TTC549 (cell line): ENCODE results near the gene SGCD.

Experiments
- FAIRE-seq: peaks from 2 replicates; lab custom pipeline; 2012; peaks lifted over from hg19 to GRCh38; lab: Jason Lieb, UNC

The SGCD gene

GRCh38 chr5:156460471-156460870 is 133.5 kb downstream of the SGCD start:
- no peak for FAIRE-seq

GRCh38 chr5:156466871-156467270 is 139.9 kb downstream of the SGCD start:
- no peak for FAIRE-seq

- FAIRE-seq: no peak
Observed at GRCh38 chr5:156469636-156470035, 142.7 kb downstream of the SGCD start.

- no peak for FAIRE-seq
Observed at GRCh38 chr5:156471893-156472292, 144.9 kb downstream of the SGCD start.

GRCh38 chr5:156473269-156473908 is 146.4 kb downstream of the SGCD start:
- FAIRE-seq: no peak

- no peak for FAIRE-seq
Observed at GRCh38 chr5:156474251-156474650, 147.3 kb downstream of the SGCD start.

DNA sequence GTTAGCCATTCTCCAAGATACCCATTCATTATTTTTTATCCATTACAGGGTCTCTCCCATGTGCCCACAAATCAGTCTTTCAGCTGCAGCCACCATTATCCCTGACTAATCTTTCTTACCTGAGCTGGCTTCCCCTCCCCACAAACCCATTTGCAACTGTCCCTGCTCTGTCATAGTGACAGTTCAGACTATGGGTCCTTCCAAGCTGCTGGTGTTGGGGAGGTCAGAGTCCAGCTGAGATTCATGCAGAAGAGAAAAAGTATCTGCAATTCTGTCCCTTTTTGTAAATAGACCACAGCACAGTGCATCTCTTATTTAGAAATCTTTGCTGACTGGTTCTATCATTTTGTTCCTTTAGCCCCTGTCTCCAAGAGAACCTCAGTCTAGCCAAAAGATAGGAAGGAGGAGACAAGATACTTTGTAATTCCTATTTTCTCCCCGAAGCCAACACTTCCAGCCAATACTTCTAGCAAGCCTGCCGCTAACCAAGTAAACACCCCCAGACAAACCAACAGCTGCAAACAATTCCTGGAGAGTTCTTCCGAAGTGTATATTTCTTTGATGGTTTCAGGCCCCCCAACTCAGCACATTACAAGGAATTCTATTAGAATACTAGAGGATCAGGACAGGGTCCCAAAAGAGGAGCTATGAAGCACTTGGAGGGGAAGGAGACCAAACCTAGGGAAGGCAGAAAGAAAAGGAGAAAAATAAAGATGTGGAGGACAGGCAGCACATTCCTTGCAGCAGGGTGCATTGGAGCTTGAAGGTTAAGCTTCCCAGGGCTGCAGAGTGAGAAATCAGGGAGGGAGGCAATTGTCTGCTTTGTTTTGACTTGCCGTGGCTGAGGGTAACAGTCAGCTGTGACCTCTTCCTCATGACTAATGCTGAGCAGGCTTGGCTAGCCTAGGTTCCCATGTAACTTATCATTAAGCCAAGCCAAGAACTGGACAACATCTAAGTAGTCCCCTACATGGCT is 148.5 kb downstream of the SGCD start:
- no peak for FAIRE-seq

DNA sequence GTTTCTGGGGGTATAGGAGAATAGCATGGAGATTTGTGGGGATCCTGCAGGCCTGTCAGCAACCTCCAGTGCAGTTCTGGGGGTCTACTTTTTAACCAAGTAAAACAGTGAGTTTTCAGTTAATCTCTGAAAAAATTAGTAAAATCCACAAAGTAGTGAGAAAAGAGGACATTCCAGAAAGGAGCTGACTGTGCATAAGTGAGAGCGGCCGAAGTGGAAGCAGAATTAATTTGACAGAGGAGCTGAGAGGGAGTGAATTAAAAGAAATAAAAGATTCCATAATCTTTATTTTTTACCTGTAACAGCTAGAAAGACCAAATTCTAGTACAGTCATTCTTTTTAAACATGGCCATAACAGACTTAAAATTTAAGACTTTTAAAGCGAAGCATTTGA is 149.2 kb downstream of the SGCD start:
- no peak for FAIRE-seq

- FAIRE-seq: no peak
Observed at GRCh38 chr5:156476678-156477077, 149.7 kb downstream of the SGCD start.

- no peak for FAIRE-seq
Observed at GRCh38 chr5:156477196-156477595, 150.2 kb downstream of the SGCD start.

DNA sequence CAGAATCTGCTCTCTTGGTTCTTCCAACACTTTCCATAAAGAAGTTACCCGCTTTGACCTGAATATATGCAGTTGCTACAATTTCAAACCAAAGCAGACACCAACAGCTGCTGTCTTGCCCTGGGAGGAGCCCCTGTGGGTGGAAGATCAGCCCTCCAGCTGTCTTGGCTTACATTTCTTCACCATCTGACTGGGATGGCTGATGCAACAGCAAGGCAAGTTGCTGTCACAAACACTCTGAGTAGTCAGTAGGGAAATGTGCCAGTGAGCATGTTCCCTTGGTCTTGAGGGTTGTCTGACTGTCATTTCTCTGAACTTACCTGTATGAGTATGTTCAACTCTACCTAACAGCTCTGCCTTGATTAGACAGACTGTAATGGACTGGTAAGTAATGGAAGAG is 152.9 kb downstream of the SGCD start:
- no peak for FAIRE-seq

- FAIRE-seq: no peak
Observed at GRCh38 chr5:156481741-156482140, 154.8 kb downstream of the SGCD start.

DNA sequence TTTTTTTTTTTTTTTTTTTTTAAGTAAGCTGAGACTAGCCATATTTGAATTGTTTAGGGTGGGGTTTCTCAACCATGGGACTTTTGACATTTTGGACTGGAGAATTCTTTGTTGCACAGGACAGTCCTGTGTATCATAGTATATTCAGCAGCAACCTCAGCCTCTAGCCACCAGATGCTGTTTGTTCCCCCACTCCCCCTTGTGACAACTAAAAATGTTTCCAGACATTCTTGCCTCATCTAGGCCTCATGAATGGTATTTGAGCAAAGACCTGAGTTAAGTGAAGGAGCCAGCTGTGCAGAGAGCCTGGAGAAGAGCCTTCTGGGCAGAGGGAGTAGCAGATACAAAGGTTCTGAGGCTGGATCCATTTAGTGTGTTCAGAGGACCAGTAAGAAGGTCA is 155.9 kb downstream of the SGCD start:
- FAIRE-seq: no peak

- no peak for FAIRE-seq
Observed at GRCh38 chr5:156486394-156487238, 159.7 kb downstream of the SGCD start.

GRCh38 chr5:156491766-156492165 is 164.8 kb downstream of the SGCD start:
- FAIRE-seq: no peak

GRCh38 chr5:156496291-156496690 is 169.3 kb downstream of the SGCD start:
- no peak for FAIRE-seq

GRCh38 chr5:156497804-156498208 is 170.8 kb downstream of the SGCD start:
- FAIRE-seq: no peak

DNA sequence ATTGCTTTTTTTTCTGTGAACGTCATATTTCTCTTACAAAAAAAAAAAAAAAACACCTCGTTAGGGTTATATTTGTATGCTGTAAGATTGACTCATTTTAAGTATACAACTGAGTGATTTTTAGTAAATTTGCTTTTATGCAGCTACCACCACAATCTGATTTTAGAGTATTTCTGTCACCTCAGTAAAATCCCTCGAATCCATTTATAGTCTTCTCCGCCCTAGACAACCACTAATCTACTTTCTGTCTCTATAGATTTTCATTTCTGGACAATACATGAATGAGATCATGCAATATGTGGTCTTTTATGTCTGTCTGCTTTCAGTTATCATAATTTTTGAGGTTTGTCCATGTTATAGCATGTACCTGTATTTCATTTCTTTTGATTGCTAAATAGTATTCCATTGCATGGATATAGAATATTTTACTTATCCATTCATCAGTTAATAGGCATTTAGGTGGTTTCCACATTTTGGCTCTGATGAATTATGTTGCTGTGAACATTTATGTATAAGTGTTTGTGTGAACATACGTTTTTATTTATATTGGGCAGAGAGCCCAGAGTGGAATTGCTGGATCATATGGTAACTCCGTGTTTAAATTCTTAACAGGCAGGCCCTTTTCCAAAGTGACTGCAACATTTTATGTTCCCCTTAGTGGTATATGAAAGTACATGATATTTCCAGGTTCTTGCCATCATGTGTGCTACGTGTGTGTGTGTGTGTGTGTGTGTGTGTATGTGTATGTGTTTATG is 171.4 kb downstream of the SGCD start:
- FAIRE-seq: no peak

DNA sequence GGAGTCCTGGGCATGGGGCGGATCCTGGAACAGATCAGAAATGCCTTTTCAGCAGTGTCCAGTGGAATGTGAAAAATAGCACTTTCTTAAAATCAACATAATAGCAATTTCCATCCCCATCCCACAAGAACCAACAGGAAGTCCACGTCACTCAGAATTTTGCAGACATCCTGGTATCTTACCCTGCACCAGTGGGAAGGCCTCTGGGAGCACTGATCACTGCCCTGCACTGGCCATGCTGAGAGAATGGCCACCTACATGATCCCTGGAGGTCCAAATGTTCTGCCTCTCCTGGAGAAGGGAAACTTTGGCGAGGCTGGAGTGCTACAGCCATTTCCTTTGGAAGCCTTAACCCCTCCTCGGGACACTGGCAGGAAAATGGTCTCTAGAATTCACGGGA is 173.8 kb downstream of the SGCD start:
- FAIRE-seq: no peak

DNA sequence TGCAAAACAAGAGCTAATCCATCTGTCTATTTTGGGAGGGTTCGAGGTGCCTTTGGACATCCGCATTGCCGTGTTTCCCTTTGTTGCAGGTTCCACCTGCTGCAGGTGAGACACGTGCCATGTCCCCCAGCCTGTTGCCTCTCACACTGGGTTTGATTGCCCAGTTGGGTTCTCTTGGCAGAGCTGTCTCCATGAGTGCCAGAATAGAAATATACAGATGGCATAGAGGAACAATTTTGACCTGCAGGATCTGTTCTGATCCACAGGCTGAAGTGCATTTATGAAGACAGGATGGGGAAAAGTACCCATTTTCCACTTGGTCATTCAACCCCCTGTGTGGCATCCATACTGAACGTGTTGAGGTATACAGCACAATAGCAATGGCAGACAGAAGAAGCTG is 178.1 kb downstream of the SGCD start:
- no peak for FAIRE-seq

DNA sequence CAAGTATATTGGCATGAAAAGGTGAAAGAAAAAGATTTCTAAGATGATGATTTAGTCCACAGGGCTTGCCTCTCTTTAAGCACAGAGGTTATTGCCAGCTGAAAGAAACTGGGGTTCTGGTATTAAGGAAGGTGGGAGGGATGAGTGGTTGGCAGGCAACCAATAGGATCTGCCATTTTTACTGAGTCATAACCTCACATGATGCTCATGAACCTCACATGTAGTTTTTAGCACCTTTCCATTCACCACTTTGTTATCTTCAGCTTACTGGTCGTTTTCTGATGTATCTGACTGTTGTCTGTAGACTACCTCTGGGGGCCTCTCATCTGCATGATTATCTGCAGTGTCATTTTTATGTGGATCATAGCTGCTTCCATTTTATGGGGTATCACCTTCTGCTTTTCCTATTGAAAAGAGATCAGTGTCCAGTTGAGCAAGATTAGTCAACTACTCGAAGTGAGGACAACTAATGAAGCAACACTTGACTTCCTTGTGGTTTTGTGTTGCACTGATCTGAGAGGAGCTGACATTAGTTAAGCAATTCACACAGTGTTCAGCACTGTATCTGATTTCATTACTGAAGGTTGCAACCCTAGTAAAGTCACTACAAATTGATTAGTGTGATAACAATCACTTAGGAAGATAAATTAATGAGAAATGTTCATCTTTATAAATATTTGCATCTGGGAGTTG is 186.3 kb downstream of the SGCD start:
- no peak for FAIRE-seq
